Tibial nerve (tissue), 4 donors: ENCODE data around the gene COL4A2. TPM values are rescaled to one million over a fixed set of nuclear protein-coding genes. Genes with fewer than 3 reads are reported as not detected.

ENCODE experiments used
- DNase-seq, 2 donors: peaks; one replicate each; pipeline ENCODE4 v3.0.0-alpha.2; 2019; ENCODE audit warnings: low spot score in 2 of 2
- H3K27ac ChIP-seq, 4 donors: fragments of 200-600 bp; sonication (generic) in 3 of 4; one replicate each; pipeline ENCODE4 v1.5.1; 2017 to 2019; ENCODE audit warnings: mild to moderate bottlenecking in 1 of 4
- H3K27me3 ChIP-seq, 2 donors: fragments of 200-600 bp; sonication (generic) in 1 of 2; one replicate each; pipeline versions ENCODE4 v1.5.1 to v1.6.0; 2017 to 2019
- H3K36me3 ChIP-seq, 3 donors: fragments of 200-600 bp; sonication (generic); one replicate each; pipeline ENCODE4 v1.5.1; 2018 to 2019
- H3K4me1 ChIP-seq, 4 donors: fragments of 200-600 bp; sonication (generic) in 3 of 4; one replicate each; pipeline ENCODE4 v1.5.1; 2017 to 2019
- H3K4me3 ChIP-seq, 4 donors: fragments of 200-600 bp; sonication (generic) in 3 of 4; one replicate each; pipeline ENCODE4 v1.5.1; 2017 to 2019; ENCODE audit warnings: mild to moderate bottlenecking in 1 of 4, moderate library complexity in 1 of 4
- H3K9me3 ChIP-seq, 4 donors: fragments of 200-600 bp; sonication (generic) in 3 of 4; one replicate each; pipeline ENCODE4 v1.5.1; 2017 to 2019
- EP300 ChIP-seq, 2 donors: sonication (generic); formaldehyde crosslinking; IDR thresholded peaks; one replicate each; pipeline ENCODE4 v1.6.1; 2017; ENCODE audit warnings: antibody characterized with exemption in 2 of 2, mild to moderate bottlenecking in 1 of 2
- POLR2A ChIP-seq, 2 donors: fragments of 450-650 bp; IDR thresholded peaks; one replicate each; pipeline ENCODE4 v1.6.1; 2017; ENCODE audit warnings: antibody characterized with exemption in 2 of 2, mild to moderate bottlenecking in 2 of 2, moderate library complexity in 2 of 2
- WGBS, 2 donors: methylation state at CpG; one replicate each; pipeline ENCODE4 v1.1.5; 2018; 5-methylcytosine and 5-hydroxymethylcytosine counted together
- total RNA-seq, 4 donors: library from RNA; depleted of rRNA; stranded (reverse); fragments of >200 nt; gene quantifications; one replicate each; pipeline ENCODE4 v1.1.0, GENCODE V29; 2016
- TF ChIP-seq, protein P1 (sequence below), 5 experiments: fragments of 200-600 bp in 3 of 5; fragments of 450-650 bp in 2 of 5; sonication (generic) in 3 of 5; IDR thresholded peaks; one replicate each; pipeline ENCODE4 v1.5.1; 2016 to 2019; ENCODE audit warnings: antibody characterized with exemption in 5 of 5, mild to moderate bottlenecking in 3 of 5, moderate library complexity in 2 of 5

Gene COL4A2
- total RNA-seq, 4 donors from 2014 or later: 576 to 821 (median 658) TPM

DNA sequence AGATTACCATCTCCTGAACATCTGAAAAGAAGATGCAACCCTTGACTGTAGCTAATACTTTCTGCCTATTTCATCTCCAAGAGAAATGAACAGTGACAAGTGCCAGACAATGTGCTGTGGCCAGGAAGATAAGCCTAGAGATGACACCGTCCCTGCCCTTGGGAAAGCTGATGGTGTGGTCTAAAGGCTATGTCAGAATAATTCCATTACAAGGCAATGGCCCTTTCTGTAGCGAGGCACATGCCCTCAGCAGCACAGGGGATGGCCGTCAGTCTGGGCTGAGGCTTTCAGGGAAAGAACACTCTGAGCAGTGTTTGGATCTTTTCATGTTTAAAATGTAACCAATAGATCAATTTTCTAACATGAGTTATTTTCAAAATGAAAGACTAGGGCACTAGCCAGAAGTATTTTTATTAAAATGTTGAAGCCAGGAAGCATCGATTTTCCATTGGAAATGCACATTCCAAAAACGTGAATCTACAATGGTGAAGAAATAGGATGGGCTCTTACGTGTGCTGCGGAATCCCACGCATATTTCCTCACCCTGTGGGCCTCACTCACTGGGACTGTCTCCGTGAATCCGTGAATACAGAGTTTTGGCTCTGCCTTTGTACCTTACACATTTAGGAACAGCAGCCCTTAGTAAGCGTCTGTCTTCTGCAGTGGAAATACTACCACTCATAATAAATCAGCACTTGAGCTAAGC is 22.2 kb upstream of the COL4A2 start:
- WGBS, 2 donors: 72 to 85% methylated on average over 11 of the region's 11 CpGs
- DNase-seq: no peak
- no peaks in the 10 kb centered on the region for H3K27me3 ChIP-seq
- H3K9me3 ChIP-seq: no peaks in the 10 kb centered on the region
- H3K4me3 ChIP-seq: no peak overlapping the region
- H3K27ac ChIP-seq: peak overlapping the region in 2 of 4 donors; percentile 69 to 84
- H3K4me1 ChIP-seq: peaks cover 0 to 83% (median 44%) of the 10 kb centered on the region in 4 donors
- TF ChIP-seq EP300 (IDR thresholded peaks at IDR 0.05): no peak
- TF ChIP-seq, protein P1, sequence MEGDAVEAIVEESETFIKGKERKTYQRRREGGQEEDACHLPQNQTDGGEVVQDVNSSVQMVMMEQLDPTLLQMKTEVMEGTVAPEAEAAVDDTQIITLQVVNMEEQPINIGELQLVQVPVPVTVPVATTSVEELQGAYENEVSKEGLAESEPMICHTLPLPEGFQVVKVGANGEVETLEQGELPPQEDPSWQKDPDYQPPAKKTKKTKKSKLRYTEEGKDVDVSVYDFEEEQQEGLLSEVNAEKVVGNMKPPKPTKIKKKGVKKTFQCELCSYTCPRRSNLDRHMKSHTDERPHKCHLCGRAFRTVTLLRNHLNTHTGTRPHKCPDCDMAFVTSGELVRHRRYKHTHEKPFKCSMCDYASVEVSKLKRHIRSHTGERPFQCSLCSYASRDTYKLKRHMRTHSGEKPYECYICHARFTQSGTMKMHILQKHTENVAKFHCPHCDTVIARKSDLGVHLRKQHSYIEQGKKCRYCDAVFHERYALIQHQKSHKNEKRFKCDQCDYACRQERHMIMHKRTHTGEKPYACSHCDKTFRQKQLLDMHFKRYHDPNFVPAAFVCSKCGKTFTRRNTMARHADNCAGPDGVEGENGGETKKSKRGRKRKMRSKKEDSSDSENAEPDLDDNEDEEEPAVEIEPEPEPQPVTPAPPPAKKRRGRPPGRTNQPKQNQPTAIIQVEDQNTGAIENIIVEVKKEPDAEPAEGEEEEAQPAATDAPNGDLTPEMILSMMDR (IDR thresholded peaks at IDR 0.05): no peak
- no peak for TF ChIP-seq POLR2A (IDR thresholded peaks at IDR 0.05)
- peaks cover 0 to 22% (median 0%) of the 10 kb centered on the region in 3 donors for H3K36me3 ChIP-seq

DNA sequence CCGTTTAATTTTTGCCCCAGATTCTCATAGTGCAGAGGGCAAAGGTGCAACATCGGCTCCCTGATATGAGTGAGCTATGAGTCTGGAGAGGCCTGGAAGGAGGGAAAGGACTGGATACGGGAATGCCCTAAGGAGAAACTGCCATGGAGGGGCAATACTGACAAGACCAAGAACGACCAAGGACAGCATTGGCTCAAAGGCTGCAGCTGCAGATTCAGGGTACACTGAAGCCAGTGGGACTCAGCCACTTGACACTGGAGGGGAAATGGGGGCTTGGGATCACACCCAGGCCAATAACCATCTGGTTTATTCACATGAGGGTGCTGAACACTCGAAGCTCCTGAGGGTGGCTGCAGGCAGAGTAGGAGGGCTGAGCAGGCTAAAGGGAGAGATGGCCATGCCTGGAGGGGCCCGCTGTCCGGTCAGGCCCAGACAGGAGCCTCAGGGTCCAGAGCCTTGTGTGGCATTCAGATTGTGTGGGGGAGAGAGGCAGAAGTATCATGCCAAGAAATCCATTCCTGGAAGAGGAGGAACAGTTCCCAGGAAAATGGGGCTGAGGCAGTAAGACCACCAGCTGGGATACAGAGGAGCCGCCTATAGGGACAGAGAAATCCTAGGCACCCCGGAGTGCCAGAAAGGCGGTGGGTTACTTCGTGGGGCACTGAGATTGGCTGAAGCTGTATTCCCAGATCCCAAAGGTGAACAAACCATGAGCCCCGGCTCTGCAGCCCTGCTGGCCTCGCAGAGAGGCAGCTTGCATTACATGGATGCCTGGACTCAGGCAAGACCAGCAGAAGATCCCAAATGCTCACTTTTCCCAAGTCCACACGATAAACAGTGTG is 20.9 kb upstream of the COL4A2 start:
- 66 to 79% methylated on average over 12 to 14 of the region's 14 CpGs for WGBS, 2 donors
- Histone ChIP-seq H3K9me3 (no peaks in the 10 kb centered on the region), H3K27ac (peak overlapping the region in 3 of 4 donors; percentile 22 to 84 (median 69)), H3K36me3 (peaks cover 0 to 27% (median 0%) of the 10 kb centered on the region in 3 donors), H3K4me3 (no peak overlapping the region), H3K4me1 (peaks cover 0 to 70% (median 38%) of the 10 kb centered on the region in 4 donors), H3K27me3 (no peaks in the 10 kb centered on the region)
- no peak for DNase-seq
- TF ChIP-seq, protein P1 (IDR thresholded peaks at IDR 0.05): no peak
- TF ChIP-seq POLR2A (IDR thresholded peaks at IDR 0.05) (no peak), EP300 (IDR thresholded peaks at IDR 0.05) (no peak)

DNA sequence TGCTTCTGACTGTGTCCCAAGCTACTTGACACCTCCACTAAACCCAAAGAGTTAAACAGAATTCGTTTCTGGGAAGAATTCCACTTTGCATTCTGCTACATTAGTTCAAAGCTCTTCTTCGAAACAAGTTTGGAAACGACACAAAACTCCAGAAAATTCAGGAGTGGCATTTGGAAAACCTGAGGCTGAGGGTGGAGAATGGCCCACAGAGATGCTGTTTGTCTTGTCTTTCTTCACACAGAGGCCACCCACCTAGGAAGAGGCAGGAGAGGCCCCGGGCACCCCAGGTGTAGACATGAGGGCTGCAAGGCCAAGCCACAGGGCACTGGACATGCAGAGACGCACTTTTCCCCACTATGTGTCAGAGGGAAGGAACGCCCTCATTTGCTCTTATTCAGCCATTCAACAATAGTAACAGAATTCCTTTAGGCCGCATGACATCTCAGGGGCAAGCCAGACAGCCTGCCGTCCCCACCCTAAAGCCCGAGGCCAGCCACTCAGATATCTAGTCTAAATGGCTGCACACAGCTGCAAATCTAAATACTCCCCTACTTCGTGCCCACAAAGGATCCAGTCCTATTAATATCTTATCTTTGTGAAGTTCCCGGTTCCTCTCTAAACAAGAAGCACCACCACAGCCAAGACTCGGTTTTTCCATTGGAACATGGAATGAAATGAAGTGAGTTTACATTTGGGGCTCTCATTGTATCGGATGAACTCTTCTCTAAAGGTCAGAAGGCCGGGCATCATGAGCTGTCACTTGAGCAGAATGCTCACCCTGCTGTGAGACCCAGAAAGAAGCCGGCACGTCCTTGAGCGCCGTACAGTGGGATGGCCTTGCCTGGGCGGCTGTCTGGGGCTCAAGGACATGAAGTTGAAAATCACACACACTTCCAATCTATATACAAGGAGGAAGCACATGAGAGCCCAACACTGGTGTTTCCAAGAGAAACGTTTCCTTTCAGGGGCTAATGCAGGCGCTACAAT is 20.0 kb upstream of the COL4A2 start:
- Histone ChIP-seq H3K9me3 (no peaks in the 10 kb centered on the region), H3K36me3 (peaks cover 0 to 27% (median 0%) of the 10 kb centered on the region in 3 donors), H3K27ac (peak overlapping the region in 3 of 4 donors; percentile 22 to 84 (median 69)), H3K27me3 (no peaks in the 10 kb centered on the region), H3K4me1 (peaks cover 0 to 61% (median 29%) of the 10 kb centered on the region in 4 donors), H3K4me3 (no peak overlapping the region)
- WGBS, 2 donors: 37 to 42% methylated on average over 19 to 21 of the region's 21 CpGs
- DNase-seq: no peak
- TF ChIP-seq EP300 (IDR thresholded peaks at IDR 0.05) (peak in 1 of 2 donors; percentile 35), POLR2A (IDR thresholded peaks at IDR 0.05) (no peak)

DNA sequence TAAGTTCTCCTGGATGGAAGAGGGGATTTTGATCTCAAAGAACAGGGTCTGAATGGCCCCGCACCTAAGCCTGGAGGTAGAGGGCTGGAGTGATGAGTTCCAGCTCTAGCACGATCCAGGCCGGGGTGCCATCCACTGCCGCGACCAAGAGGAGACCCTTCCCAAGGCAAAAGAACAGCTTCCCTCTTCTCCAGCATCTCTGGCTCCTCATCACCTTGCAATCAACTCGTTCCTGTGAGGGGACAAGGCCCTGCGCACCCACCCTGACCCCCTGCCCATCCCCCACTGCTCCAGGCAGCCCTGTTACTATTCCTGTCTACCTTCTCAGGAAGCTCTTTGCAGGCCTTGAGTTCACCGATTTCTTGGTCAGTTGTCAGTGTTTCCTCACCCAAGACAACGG is 17.9 kb upstream of the COL4A2 start:
- no peak overlapping the region for H3K4me3 ChIP-seq
- H3K27ac ChIP-seq: no peak overlapping the region
- peaks cover 0 to 27% (median 0%) of the 10 kb centered on the region in 3 donors for H3K36me3 ChIP-seq
- TF ChIP-seq POLR2A (IDR thresholded peaks at IDR 0.05) (no peak), EP300 (IDR thresholded peaks at IDR 0.05) (no peak)
- TF ChIP-seq, protein P1 (IDR thresholded peaks at IDR 0.05): no peak
- 94 to 95% methylated on average over 9 of the region's 9 CpGs for WGBS, 2 donors
- no peak for DNase-seq
- H3K27me3 ChIP-seq: no peaks in the 10 kb centered on the region
- H3K4me1 ChIP-seq: peaks cover 0 to 56% (median 24%) of the 10 kb centered on the region in 4 donors
- no peaks in the 10 kb centered on the region for H3K9me3 ChIP-seq

DNA sequence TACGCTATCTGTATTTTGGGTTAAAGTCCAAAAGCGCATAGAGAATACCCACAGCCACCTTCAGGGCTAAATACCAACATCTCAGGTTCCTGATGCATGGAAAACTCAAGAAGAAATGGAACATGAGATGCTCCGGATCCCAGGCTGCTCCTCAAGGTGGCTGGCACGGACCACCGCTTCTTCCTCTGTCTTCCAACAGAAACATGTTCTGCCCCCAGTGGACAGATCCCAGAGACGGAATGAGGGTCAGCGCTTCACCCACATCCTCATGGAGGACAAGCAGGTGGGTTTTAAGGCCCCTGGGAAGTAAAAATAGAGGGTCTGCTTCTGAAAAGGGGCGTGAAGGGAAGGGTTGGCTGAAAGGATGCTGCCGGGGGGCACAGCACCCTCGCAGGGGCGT is 17.4 kb upstream of the COL4A2 start:
- H3K27ac ChIP-seq: no peak overlapping the region
- no peak for DNase-seq
- peaks cover 0 to 27% (median 0%) of the 10 kb centered on the region in 3 donors for H3K36me3 ChIP-seq
- no peaks in the 10 kb centered on the region for H3K9me3 ChIP-seq
- H3K4me3 ChIP-seq: no peak overlapping the region
- no peak for TF ChIP-seq POLR2A (IDR thresholded peaks at IDR 0.05)
- TF ChIP-seq, protein P1 (IDR thresholded peaks at IDR 0.05): no peak
- no peaks in the 10 kb centered on the region for H3K27me3 ChIP-seq
- H3K4me1 ChIP-seq: peaks cover 0 to 56% (median 25%) of the 10 kb centered on the region in 4 donors
- WGBS, 2 donors: 88 to 89% methylated on average over 11 of the region's 11 CpGs
